ENCODE results near the gene IGFBP1.
"Not testable (repeated sequence)": the region's sequence is repeated elsewhere in the genome, so short reads cannot be mapped to it uniquely, and the experiment has no call there.

IGFBP1 gene

DNA sequence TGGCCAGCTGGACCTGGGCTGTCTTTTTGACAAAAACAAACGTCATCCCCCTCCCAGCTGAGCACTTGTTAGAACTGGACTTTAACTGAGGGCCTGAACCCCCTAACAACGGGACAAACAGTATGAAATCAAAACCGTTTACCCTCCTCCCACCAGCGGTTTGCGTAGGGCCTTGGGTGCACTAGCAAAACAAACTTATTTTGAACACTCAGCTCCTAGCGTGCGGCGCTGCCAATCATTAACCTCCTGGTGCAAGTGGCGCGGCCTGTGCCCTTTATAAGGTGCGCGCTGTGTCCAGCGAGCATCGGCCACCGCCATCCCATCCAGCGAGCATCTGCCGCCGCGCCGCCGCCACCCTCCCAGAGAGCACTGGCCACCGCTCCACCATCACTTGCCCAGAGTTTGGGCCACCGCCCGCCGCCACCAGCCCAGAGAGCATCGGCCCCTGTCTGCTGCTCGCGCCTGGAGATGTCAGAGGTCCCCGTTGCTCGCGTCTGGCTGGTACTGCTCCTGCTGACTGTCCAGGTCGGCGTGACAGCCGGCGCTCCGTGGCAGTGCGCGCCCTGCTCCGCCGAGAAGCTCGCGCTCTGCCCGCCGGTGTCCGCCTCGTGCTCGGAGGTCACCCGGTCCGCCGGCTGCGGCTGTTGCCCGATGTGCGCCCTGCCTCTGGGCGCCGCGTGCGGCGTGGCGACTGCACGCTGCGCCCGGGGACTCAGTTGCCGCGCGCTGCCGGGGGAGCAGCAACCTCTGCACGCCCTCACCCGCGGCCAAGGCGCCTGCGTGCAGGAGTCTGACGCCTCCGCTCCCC is at the start of gene IGFBP1:
IGFBP1 (plus strand) TSS at position 304 of the 808 bp plus-strand sequence; CDS start at position 469, 165 bp downstream.
- no peak for DNase-seq (ENCODE audit: low read depth in 2 of 2)

DNA sequence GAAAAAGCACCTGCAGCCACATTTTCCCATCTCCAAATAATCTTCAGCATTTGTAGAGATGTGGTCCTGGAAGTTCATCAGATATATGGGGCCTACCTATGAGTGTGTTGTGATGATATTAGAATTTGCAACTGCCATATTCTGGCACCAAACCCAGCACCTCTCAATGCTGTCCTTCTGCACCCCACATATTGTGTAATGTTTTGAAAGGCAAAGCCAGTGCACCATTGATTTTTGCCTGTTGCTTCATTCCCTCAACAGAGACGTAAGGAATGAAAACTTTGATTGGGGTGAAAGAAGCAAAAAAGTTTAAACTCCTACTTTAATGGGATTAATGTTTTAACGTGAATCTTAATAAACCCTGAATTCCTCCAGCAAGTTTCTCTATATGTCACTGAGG is 49.4 kb upstream of the IGFBP1 start:
- not testable (repeated sequence) for DNase-seq (ENCODE audit: low read depth in 2 of 2)

DNA sequence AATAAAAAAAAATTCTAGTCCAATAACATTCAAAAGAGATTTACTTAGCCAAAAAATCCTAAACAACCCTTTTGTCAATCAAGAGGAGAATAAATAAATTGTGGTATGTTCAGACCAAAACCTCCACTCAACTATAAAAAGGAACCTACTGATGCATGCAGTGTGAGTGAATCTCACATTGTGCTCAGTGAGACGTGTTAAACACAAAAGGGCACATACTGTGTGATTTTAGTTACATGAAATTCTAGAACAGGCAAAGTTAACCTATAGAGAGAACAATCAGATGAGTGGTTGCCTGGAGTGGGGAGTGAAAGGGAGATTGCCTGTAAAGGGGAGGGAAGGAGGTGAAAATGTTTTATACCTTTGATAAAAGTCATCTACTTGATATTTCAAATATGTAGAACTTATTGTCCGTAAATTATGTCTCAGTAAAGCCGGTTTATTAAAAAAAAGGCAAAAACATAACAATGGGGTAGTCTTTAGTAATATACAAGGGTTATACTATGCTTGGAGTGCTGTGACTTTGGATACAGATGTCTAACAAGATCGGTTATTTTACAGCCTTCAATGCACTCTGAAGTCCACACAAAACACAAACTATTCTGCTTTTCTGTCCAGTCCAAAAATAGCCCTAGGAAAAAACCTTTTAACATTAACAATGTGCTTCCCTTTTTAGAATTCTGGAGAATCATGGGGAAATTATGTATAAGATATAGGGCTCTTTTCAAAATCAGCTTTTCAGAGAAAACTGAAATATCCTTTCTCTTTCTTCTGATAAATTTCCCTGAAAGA is 46.2 kb upstream of the IGFBP1 start:
- DNase-seq (ENCODE audit: low read depth in 2 of 2), result not testable (repeated sequence)

DNA sequence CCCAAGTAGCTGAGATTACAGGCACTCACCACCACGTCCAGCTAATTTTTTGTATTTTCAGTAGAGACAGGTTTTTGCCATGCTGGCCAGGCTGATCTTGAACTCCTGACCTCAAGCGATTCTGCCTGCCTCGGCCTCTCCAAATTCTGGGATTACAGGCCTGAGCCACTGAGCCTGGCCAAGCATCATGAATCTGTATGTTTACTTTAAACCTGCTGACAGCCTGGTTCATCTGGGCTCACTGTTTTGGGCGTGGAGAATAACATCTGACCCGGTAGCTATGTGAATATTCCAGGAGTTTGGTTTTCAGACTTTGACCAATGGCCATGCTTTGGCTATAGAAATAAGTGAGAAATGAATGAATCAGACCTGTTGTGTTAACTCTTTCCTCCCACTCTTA is 41.8 kb upstream of the IGFBP1 start:
- not testable (repeated sequence) for DNase-seq (ENCODE audit: low read depth in 2 of 2)

DNA sequence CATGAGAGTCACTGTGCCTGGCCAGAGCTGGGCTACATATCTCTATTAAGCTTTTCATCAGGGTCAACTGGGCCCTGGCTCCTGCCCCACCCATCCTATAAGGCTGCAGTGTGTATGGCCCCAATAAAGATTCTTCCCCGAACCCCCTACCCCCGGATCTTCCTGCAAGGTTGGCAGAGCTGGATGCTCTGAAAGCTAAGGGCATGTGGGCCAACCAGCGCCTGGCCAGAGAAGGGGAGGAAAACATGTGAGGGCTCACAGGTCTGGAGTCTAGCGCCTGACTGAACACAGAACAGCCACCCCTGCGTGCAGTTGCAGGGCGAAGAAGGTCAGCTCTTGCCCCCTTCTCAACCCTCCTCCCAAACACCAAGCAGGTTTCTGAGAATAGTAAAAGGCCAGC is 39.6 kb upstream of the IGFBP1 start:
- not testable (repeated sequence) for DNase-seq (ENCODE audit: low read depth in 2 of 2)

DNA sequence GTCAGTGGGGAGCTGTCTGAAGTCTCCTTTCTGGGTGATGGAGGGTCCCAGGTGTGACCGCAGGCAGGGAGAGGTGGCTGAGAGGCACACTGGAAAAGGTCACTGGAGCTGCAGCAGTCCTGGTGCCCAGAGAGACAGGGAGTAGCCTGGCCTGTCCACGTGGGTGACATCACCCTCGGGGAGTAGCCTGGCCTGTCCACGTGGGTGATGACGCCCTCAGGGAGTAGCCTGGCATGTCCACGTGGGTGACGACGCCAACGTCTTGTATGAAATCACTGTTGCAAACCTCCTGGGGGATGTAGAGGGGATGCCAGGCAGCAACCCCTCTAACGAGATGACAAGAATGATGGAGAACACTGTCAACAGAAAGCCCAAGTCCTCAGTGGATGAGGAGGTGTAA is 35.3 kb upstream of the IGFBP1 start:
- not testable (repeated sequence) for DNase-seq (ENCODE audit: low read depth in 2 of 2)

DNA sequence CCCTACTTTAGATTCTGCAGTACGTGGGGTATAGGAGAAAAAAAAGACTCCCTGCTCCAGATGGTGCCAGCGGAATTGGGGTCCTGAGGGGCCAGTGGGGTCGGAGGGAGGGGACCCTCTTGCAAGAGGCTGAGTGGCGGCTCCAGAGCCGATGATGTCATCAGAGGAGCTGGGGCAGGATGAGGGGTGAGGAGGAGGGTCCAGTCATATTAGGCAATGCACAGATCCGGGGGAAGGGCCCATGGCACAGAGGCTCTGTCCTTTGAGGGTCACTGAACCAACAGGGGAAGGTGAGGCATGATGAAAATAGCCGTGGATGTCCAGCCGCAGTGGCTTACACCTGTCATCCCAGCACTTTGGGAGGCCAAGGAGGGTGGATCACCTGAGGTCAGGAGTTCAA is 34.8 kb upstream of the IGFBP1 start:
- DNase-seq (ENCODE audit: low read depth in 2 of 2), result not testable (repeated sequence)

DNA sequence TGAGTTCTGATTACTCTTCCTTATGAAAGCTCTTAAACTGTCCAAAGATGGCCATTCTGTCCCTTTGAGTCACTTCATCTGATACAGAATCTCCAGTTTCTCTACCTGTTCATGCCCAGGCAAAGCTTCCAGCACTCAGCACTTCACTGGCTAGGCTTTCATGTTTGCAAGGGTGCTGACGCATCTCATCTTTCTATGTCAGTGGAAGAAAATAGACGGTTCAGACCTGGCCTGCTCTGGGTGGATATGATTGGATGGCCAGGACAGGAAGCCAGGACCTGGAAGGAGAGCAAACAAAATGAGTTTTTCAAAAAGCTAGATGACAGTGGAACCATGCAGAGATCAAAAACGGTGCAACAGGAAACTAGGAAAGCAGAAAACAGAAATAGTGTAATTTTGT is 32.6 kb upstream of the IGFBP1 start:
- DNase-seq (ENCODE audit: low read depth in 2 of 2), result not testable (repeated sequence)

DNA sequence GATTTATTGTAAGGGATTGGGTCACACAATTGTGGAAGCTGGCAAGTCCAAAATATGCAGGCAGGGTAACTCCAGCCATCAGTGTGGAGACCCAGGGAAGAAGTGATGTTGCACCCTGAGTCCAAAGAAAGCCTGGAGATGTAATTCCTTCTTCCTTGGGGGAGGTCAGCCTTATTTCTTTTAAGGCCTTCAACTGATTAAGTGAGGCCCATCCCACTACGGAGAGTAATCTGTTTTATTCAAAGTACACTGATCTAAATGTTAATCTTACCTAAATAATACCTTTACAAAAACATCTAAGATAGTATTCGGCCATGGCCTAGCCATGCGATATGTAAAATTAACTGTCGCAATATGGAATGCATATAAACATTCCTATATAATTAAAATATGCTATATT is 31.4 kb upstream of the IGFBP1 start:
- not testable (repeated sequence) for DNase-seq (ENCODE audit: low read depth in 2 of 2)

DNA sequence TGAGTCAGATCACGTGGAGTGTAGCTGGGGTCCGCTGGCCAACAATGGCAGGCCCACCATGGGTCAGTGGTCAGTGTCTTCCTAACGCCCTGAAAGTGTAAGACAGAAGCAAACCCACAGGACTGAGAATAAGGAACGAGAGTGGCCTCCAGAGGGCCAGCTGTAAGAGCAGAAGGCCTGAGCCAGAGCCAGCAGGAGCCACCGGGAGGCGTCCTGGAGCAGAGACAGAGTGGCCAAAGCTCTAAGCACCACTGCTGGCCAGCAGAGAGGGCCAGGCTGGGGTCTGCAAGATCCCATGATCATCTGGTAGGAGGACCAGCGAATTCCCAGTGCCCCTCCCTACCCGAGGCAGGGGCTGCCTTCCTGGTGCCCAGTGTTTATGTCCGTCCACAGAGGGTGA is 24.6 kb upstream of the IGFBP1 start:
- no peak for DNase-seq (ENCODE audit: low read depth in 2 of 2)

DNA sequence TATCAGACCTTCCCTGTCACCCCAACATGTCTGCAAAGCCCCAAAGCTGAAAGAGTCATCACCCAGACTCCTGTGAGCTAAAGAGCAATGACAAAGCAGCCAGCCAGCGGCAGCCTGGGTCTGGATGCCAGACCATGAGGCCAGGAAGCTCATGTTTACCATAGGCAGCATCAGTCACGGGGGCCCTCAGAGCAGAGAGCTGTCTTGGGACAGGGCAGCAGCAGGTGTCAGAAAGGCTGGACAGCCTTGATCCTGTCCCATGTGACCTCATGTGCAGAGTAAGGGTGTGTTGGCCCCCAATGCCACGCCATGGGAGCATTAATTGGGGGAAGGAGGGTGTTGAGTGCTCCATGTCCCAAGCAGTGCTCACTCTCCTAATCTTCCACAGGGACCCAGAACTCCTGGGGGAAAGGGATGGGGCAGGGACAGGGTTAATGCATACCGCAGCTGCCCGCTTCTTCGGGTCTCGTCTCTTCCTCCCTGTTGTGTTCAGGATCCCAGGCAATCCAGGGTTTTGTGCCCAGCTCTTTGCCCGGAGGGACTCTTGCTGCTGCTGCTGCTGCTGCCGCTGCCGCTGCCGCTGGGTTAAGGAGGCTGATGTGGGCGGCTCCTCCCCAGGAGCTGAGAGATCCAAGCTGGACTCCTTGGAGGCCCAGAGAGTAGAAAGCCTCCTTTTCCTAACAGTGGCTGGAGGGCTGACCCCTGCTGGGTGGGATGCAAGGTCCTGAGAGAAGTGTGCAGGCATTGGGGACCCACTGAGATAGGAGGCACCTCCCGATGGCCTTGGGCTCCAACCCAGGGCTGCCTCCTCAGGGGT is 22.5 kb upstream of the IGFBP1 start:
- DNase-seq (ENCODE audit: low read depth in 2 of 2), result no peak

DNA sequence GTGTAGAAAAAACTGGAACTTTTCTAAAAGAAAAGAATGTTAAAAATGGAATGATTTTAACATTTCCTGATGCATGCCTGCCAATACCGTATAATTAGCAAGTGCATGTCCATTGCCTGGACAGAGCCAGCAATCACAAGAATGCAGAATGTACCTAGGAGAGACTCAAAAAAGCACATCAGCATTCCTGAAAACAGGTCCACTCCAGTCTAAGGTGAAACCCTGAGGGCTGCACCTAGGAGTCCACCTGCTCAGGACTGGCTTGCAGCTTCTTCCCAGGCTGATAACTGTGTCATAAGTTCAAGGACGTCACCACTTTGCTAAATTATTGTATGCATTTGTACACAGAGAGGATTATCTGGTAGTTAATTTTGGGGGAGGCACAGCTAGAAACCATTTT is 20.8 kb upstream of the IGFBP1 start:
- no peak for DNase-seq (ENCODE audit: low read depth in 2 of 2)

DNA sequence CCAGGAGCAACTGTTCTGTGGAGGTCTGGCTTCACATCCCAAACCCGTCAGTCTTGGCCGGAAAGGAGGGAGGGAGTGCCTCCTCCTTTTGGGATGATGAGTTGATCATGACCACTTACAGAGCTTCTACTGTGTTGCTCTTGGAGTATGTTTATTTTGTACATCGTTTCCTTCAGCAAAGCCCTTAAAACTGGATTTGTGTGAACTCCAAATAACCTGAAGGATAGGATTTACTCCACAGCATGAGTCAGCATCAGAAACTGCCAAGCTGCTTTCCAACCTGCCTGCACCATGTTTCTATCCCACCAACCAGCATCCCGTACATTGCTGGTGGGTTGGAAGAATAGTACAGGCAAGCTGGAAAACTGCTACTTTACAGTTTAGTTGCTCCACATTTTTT is 18.9 kb upstream of the IGFBP1 start:
- no peak for DNase-seq (ENCODE audit: low read depth in 2 of 2)

DNA sequence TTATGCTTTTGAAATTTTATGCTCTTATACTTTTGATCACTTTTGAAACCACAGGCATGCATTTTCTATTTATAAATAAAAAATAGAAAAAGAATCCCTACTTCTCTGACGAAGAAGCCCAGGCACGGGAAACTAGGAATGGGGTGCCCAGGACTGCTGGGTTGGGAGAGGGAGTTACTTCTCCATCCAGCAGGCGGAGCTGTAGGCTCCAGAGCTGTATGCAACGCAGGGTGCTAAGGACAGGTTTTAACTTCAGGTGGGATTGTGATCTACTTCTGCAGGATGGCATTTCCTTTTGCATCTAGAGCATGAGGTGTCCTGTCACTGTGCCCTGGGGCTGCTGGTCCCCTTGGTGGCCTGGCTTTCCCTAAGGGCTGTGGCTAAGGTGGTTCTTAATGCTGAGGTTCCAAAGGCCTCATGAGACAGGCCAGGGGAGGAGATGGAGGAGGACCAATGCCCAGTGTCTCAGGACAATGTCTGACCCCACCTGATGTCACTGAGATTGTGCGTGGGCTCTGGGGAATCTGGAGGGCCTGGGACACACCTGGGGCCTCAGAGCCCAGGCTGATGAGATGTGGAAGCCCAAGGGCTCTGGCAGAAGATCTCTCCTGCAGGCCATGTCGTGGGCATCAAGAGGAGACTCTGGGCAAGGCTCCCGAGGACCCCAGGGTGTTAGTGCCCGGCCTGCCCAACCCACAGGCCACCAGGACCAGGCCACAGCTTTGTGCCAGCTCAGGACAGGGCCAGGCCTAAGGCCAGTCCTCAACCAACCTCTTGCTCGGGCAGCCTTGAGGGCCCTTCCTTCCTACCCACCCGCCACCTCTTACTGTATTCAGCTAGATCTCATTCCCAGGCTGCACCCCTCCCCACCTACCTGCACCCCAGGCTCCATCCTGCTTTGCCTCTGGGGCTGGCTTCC is 15.9 kb upstream of the IGFBP1 start:
- DNase-seq (ENCODE audit: low read depth in 2 of 2), result no peak

DNA sequence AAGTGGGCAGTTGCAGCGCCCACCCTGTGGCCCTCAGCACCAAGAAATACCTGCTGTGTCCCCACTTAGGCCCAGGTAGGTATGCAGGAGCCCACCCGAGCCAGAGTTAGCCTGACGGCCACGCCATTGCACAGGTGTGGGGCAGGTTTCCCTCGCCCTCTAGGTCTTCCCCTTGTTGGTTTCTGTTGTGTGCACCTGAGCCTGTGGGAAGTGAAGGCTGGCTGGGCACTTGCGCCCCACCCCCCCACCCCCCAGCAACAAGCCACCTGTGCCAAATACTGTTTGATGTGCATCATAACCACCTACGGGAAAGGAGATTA is 15.3 kb upstream of the IGFBP1 start, which contains the start of gene CCDC201:
CCDC201 (minus strand) TSS at position 48 of the 320 bp plus-strand sequence. CDS start 75 bp downstream, outside the sequence.
- DNase-seq (ENCODE audit: low read depth in 2 of 2), result no peak

DNA sequence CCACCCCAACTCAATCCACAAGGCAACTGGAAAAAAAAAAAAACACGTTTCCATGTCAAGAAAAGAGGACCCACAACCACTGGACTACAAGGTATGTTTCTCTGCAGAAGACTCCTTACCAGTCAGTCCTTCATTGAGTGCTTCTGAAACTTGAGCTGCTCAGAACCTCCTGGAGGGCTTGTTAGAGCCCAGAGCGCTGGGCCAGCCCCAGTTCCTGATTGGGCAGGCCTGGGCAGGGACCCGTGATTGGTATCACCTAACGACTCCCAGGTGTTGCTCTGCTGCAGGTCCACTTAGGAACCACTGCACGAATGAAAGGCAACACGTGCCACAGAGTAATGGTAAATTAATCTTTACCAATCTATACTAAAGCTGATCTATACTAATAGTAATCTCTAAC is 14.9 kb upstream of the IGFBP1 start:
- no peak for DNase-seq (ENCODE audit: low read depth in 2 of 2)

DNA sequence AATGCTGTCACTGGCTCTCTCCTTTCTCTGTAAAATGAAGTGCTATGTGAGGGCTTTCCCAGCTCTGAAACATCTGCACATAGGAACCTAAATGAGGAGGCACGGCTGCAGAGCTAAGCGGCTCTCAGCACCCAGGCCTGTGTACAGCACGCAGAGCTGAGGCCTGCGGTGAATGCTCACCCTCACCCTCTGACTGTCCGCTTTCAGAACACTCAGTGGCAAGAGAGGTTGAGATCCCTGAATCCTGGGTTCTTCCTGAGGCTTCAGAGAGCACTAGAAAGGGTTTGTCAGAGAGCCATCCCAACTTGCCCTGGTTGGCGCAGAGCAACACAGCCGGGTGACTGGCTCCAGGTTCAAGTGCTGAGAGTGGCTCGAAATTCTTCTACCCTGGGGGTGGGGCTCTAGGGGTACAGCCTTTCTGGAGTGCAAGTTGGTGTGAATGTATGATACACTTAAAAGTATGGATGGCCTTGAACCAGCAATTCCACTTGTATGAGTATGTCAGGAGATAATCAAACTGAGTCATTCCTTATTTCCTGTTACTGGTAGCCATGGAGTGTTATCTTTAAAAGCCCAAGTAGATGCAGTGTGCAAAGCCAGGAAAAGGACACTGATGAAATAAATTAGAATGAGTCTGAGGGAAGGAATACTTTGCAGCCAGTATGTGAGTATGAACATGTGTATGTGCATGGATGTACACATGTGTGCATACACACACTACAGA is 13.7 kb upstream of the IGFBP1 start:
- DNase-seq (ENCODE audit: low read depth in 2 of 2), result no peak

DNA sequence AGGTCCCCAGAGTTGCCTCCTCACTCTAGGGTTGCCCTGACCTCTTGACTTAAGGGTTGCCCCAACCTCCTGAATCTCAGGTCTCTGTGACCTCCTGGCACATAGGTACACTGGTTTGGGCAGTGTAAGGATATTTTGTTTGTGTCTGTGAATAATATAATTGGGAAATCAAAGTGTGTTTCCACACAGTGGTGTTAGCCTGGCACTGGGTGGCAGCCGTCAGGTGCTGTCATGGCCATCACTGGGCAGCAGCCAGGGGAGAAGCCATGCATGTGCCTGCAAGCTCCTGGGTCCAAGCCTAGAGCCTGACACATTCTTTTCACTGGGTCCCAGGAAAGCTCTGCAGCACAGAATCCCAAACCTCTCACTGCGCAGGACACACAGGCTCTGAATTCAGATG is 11.8 kb upstream of the IGFBP1 start:
- no peak for DNase-seq (ENCODE audit: low read depth in 2 of 2)

DNA sequence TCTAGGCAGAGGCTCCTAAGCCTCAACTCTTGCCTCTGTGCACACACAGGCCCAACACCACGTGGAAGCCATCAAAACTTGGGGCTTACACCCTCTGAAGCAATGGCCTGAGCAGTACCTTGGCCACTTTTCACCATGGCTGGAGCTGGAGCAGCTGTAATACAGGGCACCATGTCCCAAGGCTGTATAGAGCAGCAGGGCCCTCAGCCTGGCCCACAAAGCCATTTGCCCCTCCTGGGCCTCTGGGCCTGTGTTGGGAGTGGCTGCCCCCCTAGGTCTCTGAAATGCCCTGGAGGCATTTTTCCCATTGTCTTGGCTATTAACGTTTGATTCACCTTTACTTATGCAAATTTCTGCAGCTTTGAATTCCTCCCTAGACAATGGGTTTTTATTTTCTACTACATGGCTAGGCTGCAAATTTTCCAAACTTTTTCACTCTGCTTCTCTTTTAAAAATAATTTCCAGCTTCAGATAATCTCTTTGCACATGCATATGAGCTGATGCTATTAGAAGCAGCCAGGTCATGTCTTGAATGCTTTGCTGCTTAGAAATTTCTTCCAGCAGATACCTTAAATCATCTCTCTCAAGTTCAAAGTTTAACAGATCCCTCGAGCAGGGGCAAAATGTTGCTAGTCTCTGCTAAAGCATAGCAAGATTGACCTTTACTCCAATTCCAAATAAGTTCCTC is 9.7 kb upstream of the IGFBP1 start:
- DNase-seq (ENCODE audit: low read depth in 2 of 2), result no peak

DNA sequence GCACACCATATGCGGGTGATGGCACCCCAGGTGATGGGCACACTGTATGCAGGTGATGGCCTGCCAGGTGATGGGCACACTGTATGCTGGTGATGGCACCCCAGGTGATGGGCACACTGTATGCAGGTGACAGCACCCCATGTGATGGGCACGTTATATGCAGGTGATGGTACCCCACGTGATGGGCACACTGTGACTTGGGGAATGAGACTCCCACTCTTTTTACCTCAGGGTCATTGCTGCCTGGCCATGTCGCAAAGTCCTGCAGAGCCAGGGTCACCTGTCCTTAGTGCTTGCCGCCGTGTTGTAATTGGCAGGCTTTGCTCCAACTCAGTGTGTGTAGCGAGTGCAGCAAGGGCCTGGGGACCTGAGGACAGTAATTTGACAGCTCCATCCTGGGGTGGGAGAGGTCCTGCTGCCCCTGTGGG is 7.8 kb upstream of the IGFBP1 start:
- DNase-seq (ENCODE audit: low read depth in 2 of 2), result no peak

Measured in stimulated activated CD8-positive, alpha-beta memory T cell treated with anti-CD3 and anti-CD28 coated beads, Interleukin-15, amount 100 ng/mL, for 48 hours (primary cell).